WI38 (cell line): Measurements from ENCODE around the gene SH3RF3.

Experiments used
- H3K4me3 ChIP-seq: 2 replicates; pipeline ENCODE4 v1.5.1; 2011; ENCODE audit warnings: low read depth, mild to moderate bottlenecking, control low read depth, low read length
- CTCF ChIP-seq: IDR thresholded peaks from 2 replicates; pipeline ENCODE4 v1.5.1; 2012; ENCODE audit warnings: low read depth, mild to moderate bottlenecking, control low read depth, low read length

SH3RF3 gene

GRCh38 chr2:109195193-109196045, 66.4 kb downstream of the SH3RF3 start:
- no peak overlapping the region for H3K4me3 ChIP-seq
- no peak for TF ChIP-seq CTCF

GRCh38 chr2:109196081-109196875, 67.3 kb downstream of the SH3RF3 start:
- no peak for TF ChIP-seq CTCF

GRCh38 chr2:109197491-109198418, 68.8 kb downstream of the SH3RF3 start:
- TF ChIP-seq CTCF = no peak

More at GRCh38 chr2:109196081-109196875, 67.3 kb downstream of the SH3RF3 start:
- no peak overlapping the region for H3K4me3 ChIP-seq

GRCh38 chr2:109199790-109200189, 70.8 kb downstream of the SH3RF3 start:
- no peak overlapping the region for H3K4me3 ChIP-seq
- no peak for TF ChIP-seq CTCF

More at GRCh38 chr2:109197491-109198418, 68.8 kb downstream of the SH3RF3 start:
- no peak overlapping the region for H3K4me3 ChIP-seq

- H3K4me3 ChIP-seq = no peak overlapping the region
- TF ChIP-seq CTCF = no peak
These were observed 71.8 kb downstream of the SH3RF3 start for GRCh38 chr2:109200616-109201464.
